ENCODE measurements around the gene ZBTB7C.
A peak's percentile ranks its signal among the peaks of the same experiment; 100 is the strongest.

Gene ZBTB7C

DNA sequence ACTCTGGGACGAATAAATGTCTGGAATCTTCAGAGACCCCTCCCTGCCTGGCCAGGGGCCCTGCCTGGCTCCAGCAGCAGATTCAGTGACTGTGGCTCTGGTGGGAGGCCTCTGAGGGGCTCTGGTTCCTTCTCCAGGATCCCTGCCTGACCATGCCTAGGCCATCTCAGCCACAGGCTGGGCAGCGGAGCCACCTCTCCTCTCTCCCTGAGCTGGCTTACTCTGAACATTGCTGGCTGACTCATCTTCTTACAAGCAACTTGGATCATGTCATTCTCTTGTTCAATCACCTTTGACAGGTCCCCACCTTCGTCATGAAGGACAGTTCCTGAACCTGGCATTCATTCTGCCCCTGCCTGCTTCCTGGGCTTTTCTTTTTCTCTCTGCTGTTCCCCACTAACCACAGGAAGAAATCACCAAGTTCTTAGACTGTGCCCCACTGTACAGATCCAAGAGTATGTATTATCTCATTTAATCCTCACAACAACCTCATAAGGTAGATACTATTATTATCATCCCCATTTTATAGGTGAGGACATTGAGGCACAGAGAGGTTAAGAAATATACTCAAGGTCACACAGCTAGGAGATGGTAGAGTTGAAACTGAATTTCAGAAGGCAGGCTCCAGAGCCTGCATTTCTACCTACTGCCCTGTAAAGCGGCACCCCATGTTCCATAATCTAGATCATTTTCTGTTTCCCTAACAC, 323.2 kb downstream of the ZBTB7C start:
- DNase-seq (ENCODE audit: low read depth), result peak; percentile 6

DNA sequence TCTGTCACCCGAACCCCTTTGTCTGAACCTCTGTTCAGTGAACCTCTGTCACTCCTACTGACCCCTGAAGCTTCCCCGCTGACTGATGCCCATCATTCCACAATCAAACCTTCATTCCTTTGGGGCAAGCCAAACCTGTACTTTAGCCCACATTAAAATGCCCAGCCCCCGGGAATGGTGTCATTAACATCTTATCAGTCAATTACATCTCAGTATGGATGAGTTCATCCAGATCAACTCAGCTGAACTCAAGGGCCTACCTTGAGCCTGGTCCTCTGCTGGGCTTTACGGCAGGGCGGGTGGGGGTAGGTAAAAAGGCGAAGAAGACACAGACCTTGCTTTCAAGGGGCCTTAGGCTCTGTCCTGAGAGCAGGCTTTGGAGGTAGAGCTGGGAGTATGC, 324.3 kb downstream of the ZBTB7C start:
- no peak for DNase-seq (ENCODE audit: low read depth)

GRCh38 chr18:48084041-48084757, 325.0 kb downstream of the ZBTB7C start:
- DNase-seq (ENCODE audit: low read depth), result no peak

GRCh38 chr18:48080546-48080945, 328.6 kb downstream of the ZBTB7C start:
- DNase-seq (ENCODE audit: low read depth), result no peak

- DNase-seq (ENCODE audit: low read depth), result no peak
These were observed 329.3 kb downstream of the ZBTB7C start for GRCh38 chr18:48079885-48080284.

- no peak for DNase-seq (ENCODE audit: low read depth)
These were observed 330.7 kb downstream of the ZBTB7C start for GRCh38 chr18:48078448-48078847.

- DNase-seq (ENCODE audit: low read depth), result no peak
These were observed 331.9 kb downstream of the ZBTB7C start for GRCh38 chr18:48077291-48077690.

- no peak for DNase-seq (ENCODE audit: low read depth)
These were observed 332.7 kb downstream of the ZBTB7C start for GRCh38 chr18:48076461-48076860.

- DNase-seq (ENCODE audit: low read depth), result no peak
These were observed 333.5 kb downstream of the ZBTB7C start for GRCh38 chr18:48075707-48076093.

- no peak for DNase-seq (ENCODE audit: low read depth)
These were observed 334.1 kb downstream of the ZBTB7C start for GRCh38 chr18:48074929-48075706.

- no peak for DNase-seq (ENCODE audit: low read depth)
These were observed 335.8 kb downstream of the ZBTB7C start for GRCh38 chr18:48073211-48073930.

DNA sequence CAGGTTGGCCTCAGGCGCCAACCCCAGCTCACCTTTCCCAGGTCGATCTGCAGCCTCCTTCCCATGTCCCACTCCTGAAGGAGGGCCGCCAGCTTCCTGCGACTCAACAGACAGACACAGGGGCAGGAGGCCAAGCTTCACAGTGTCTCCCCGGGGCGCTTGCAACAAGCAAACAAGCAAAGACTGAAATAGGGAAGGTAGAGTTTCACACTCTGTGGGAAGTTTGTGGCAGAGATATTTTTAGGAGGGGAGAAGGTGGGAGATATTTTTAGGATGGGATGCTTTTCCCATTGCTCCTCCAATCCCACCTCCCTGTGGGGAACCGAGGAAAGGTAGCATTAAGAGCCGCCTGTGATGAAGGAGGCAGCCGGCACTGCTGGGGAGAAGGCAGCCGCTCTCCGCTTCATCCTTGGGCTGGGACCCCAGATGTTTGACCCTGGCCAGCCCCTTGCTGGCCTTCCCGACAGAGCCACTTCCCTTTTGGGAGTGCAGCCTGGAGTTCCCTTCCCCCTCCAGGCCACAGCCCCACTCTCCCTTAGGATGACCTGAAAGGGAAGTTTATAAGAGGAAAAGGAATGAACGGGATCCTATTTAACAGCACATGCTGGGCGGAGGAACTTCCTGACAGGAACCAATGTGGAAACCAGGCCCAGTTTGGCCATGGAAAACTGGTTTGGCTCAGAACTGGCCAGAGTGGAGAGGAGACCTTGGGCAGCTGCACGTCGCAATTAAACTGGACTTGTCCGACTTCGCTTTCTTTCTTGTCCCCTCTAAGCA, 336.6 kb downstream of the ZBTB7C start:
- DNase-seq (ENCODE audit: low read depth), result no peak

DNA sequence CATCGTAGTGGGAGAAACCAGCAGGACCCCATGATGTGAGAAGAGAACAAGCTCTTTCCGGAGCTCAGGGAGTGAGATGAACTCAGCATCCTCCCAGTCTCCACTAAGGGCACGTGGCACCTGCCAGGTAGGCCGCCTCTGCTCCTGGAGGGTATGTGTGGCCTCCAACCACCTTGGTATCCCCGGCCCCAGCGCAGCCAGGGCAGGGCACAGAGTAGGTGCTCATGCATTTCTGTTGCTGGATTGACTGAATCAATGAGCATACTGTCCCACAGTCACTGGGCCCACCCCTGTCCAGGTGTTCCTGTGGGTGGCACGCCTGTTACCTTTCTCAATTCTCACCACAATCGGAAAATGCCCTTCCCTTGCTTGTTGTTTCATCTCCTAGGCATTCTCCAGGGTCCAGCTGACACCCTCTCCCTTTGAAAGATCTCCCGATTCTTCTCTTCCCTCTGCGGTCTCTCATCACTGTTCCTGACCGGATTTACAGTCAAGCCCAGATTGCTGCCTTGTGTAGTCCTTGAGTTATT, 340.2 kb downstream of the ZBTB7C start:
- no peak for DNase-seq (ENCODE audit: low read depth)

DNA sequence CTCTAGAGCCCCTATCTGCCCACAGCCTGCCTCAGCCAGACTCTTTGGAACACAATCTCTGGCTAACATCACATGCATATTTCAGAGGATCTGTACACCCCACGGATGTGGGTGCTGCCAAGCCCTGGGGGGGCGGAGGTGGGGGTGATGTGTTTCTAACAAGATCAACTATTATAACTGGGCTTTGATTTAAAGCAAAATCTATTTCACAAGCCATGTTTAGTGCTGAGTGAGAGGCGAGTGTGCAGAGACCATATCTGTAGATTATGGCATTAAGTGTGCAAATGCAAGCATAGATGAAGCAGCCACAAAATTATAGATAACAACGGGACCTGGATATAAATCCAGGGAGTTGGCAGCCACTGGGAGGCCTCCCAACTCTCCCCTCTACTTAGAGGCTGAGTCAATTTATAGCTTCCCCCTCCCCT, 342.9 kb downstream of the ZBTB7C start:
- no peak for DNase-seq (ENCODE audit: low read depth)

GRCh38 chr18:48065601-48065995, 343.6 kb downstream of the ZBTB7C start:
- no peak for DNase-seq (ENCODE audit: low read depth)

DNA sequence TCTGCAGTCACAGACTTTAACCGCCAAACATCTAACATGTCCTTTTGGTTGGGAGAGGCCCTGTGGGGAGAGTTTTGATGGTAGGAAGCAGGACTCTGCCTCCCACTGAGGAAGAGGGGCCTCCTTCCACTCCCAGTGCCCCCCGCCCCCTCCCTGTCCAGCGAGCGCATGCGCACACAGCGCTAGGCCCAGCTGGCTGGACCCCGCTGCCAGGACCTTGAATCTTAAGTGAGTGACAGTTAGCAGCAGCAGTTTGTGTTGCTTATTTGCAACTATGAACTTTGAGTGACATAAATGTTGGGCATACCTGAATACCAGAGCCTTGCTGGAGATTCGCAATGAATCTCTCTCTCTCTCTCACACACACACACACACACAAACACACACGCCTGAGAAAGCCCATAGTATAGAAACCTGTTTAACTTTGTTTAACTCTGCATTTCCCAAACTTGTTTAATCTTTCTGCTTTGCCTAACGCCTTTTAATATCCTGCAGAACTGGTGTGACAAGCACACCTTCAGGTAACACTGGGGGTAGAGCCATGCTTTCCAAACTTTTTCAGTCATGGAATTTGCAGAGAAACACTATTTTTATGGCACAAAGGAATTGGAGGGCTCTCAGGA, 344.1 kb downstream of the ZBTB7C start:
- DNase-seq (ENCODE audit: low read depth), result no peak

- no peak for DNase-seq (ENCODE audit: low read depth)
These were observed 347.2 kb downstream of the ZBTB7C start for GRCh38 chr18:48061781-48062570.

DNA sequence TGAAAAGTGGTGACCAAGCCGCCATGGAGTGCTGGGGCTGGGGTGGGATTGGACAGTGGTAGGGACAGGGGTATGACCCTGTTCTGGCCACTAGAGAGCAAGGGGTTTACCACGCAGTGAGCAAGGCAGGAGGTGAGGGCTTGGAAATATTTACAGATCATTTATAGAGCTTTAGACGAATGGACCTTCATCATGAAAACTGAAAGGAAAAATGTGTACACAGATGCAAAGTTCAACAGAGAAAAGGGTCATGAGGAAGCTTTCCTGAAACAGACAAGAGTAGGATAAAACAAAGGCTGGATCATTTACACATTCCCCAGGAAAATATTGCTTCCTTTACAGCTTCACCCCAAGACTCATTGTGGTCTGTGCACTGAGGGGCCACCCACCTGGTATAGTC, 348.2 kb downstream of the ZBTB7C start:
- DNase-seq (ENCODE audit: low read depth), result no peak

DNA sequence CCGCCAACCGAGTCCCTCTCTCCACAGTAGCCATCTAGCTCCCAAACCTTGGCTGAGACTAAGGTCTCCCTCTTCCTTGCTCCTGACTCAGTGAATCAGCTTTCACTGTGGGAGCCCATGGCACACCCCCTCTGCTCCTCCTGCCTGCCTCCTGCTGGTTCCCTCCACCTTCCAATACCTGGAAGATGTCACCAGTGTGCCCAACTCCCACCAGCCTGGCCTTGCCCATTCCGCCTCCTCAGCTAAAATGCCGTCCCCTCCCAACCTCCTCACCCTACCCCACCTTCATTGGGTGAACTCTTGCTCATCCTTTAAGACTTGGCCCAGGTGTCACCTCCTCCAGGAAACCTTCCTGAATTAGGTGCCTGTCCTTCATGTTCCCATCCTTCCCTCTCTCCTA, 348.8 kb downstream of the ZBTB7C start:
- no peak for DNase-seq (ENCODE audit: low read depth)

DNA sequence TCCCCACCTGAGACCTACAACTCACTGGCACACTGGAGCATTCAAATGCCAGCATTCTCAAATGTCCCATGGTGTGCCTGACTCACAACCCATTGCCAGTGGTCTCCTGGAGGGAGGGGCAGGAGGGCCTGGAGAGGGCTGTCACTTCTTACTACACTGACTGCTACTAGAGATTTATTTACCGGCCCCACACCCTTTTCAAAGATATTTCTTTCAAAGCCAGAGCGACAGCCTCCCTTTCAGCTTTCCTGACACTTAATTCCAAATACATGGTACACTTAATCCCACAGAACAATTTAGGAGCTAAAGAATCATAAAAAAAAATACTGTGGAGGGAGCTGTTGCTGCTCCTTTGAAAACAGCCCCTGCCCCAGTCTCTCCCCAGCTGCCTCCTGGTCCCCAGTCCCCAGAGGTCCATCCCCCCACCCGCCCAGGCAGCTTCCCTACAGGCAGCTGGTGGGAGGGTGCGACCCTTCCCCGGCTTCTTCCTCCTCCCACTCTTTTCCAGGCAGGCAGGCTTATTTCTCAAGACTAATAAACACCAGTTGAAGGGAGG, 349.6 kb downstream of the ZBTB7C start:
- no peak for DNase-seq (ENCODE audit: low read depth)
